Neural cell (in vitro differentiated cells): Measurements from ENCODE around the gene SLC25A21. TPM values are rescaled to one million over a fixed set of nuclear protein-coding genes. Genes with fewer than 3 reads are reported as not detected.

Experiments used
- H2AFZ ChIP-seq: fragments of 200-600, 300-800 bp; sonication (generic), shearing (Covaris generic); 2 replicates; pipeline ENCODE4 v1.6.0; 2014; ENCODE audit warnings: low read depth, mild to moderate bottlenecking, antibody characterized with exemption, low read length, moderate library complexity
- H3F3A ChIP-seq: fragments of 200-600 bp; shearing (Covaris generic); 2 replicates; pipeline ENCODE4 v1.6.1; 2016; ENCODE audit warnings: mild to moderate bottlenecking, moderate library complexity, mixed read lengths, antibody characterized with exemption, low read length; ENCODE audit not compliant: insufficient read depth, poor library complexity, severe bottlenecking
- H3K27ac ChIP-seq: fragments of 200-600, 300-800 bp; sonication (generic), shearing (Covaris generic); 2 replicates; pipeline ENCODE4 v1.5.1; 2014; ENCODE audit warnings: mild to moderate bottlenecking, low read length, moderate library complexity
- H3K27me3 ChIP-seq: fragments of 300-800, 200-600 bp; sonication (generic), shearing (Covaris generic); 2 replicates; pipeline ENCODE4 v1.6.0; 2014; ENCODE audit warnings: mild to moderate bottlenecking, low read depth, low read length, moderate library complexity; ENCODE audit not compliant: insufficient read depth
- H3K36me3 ChIP-seq: fragments of 300-800, 200-600 bp; sonication (generic), shearing (Covaris generic); 2 replicates; pipeline ENCODE4 v1.5.1; 2014; ENCODE audit warnings: mild to moderate bottlenecking, antibody characterized with exemption, low read length, moderate library complexity; ENCODE audit not compliant: insufficient read depth
- H3K4me2 ChIP-seq: fragments of 300-800, 200-600 bp; sonication (generic), shearing (Covaris generic); 2 replicates; pipeline ENCODE4 v1.6.0; 2014; ENCODE audit warnings: mild to moderate bottlenecking, low read length
- H3K4me3 ChIP-seq: fragments of 300-800, 200-600 bp; sonication (generic), shearing (Covaris generic); 2 replicates; pipeline ENCODE4 v1.5.1; 2014; ENCODE audit warnings: mild to moderate bottlenecking, low read length, moderate library complexity
- H3K79me2 ChIP-seq: fragments of 200-600 bp; shearing (Covaris generic); replicated peaks from 2 replicates; pipeline ENCODE4 v1.6.0; 2014; ENCODE audit warnings: mild to moderate bottlenecking, low read length, moderate library complexity; ENCODE audit not compliant: insufficient read depth
- H3K9ac ChIP-seq: fragments of 300-800, 200-600 bp; sonication (generic), shearing (Covaris generic); 2 replicates; pipeline ENCODE4 v1.6.1; 2016; ENCODE audit warnings: mild to moderate bottlenecking, low read length, mixed read lengths
- H3K9me2 ChIP-seq: fragments of 200-600 bp; shearing (Covaris generic); 2 replicates; pipeline ENCODE4 v1.6.1; 2016; ENCODE audit warnings: mild to moderate bottlenecking, low read length, mixed read lengths; ENCODE audit not compliant: insufficient read depth
- H3K9me3 ChIP-seq: fragments of 200-600, 300-800 bp; sonication (generic), shearing (Covaris generic); 2 replicates; pipeline ENCODE4 v1.6.1; 2016; ENCODE audit warnings: mild to moderate bottlenecking, mixed run types, low read length, moderate library complexity, mixed read lengths
- H4K20me1 ChIP-seq: fragments of 200-600 bp; shearing (Covaris generic); 2 replicates; pipeline ENCODE4 v1.6.1; 2016; ENCODE audit warnings: mild to moderate bottlenecking, mixed run types; ENCODE audit not compliant: insufficient read depth
- CTCF ChIP-seq: fragments of 450-650 bp; IDR thresholded peaks from 2 replicates; pipeline ENCODE4 v1.5.1; 2014; ENCODE audit warnings: antibody characterized with exemption, mild to moderate bottlenecking, moderate library complexity; ENCODE audit not compliant: poor library complexity, severe bottlenecking
- EP300 ChIP-seq: fragments of 450-650 bp; conservative IDR thresholded peaks from 2 replicates; pipeline ENCODE4 v1.6.1; 2014; ENCODE audit warnings: antibody characterized with exemption, mild to moderate bottlenecking, moderate library complexity; ENCODE audit not compliant: poor library complexity, severe bottlenecking
- EZH2 ChIP-seq: fragments of 200-600, 300-800 bp; shearing (Covaris generic), sonication (generic); IDR thresholded peaks from 2 replicates; pipeline ENCODE4 v1.6.1; 2014; ENCODE audit warnings: antibody characterized with exemption, low read length, borderline replicate concordance, mild to moderate bottlenecking; ENCODE audit not compliant: insufficient read depth, poor library complexity, severe bottlenecking
- MXI1 ChIP-seq: fragments of 450-650 bp; conservative IDR thresholded peaks from 2 replicates; pipeline ENCODE4 v1.6.1; 2014; ENCODE audit warnings: antibody characterized with exemption, mild to moderate bottlenecking; ENCODE audit not compliant: poor library complexity, severe bottlenecking
- POLR2AphosphoS5 ChIP-seq: IDR thresholded peaks from 2 replicates; pipeline ENCODE4 v1.6.1; 2012
- REST ChIP-seq: IDR thresholded peaks from 2 replicates; pipeline ENCODE4 v1.6.1; 2012; ENCODE audit warnings: borderline replicate concordance
- SMC3 ChIP-seq: fragments of 450-650 bp; conservative IDR thresholded peaks from 2 replicates; pipeline ENCODE4 v1.6.1; 2014; ENCODE audit warnings: antibody characterized with exemption, mild to moderate bottlenecking, moderate library complexity; ENCODE audit not compliant: poor library complexity
- TAF1 ChIP-seq: IDR thresholded peaks from 2 replicates; pipeline ENCODE4 v1.6.1; 2012; ENCODE audit warnings: low read depth
- polyA plus RNA-seq: library from polyadenylated mRNA; depleted of rRNA; stranded (reverse); fragments of >200 nt; gene quantifications from 2 replicates; pipeline ENCODE4 v1.2.3, GENCODE V29; 2014

The SLC25A21 gene
- polyA plus RNA-seq, 1 donor from 2014 or later, result 0.35 TPM

GRCh38 chr14:36967892-36968555 lies 204.4 kb downstream of the SLC25A21 start:
- Histone ChIP-seq H4K20me1 (no peaks in the 10 kb centered on the region), H3K27ac (no peak overlapping the region), H3K9ac (no peak overlapping the region), H3F3A (no peaks in the 10 kb centered on the region), H3K4me2 (no peak overlapping the region), H3K27me3 (no peaks in the 10 kb centered on the region), H3K9me3 (no peaks in the 10 kb centered on the region), H2AFZ (no peak overlapping the region), H3K36me3 (no peaks in the 10 kb centered on the region), H3K9me2 (no peaks in the 10 kb centered on the region), H3K79me2 (no peaks in the 10 kb centered on the region), H3K4me3 (no peak overlapping the region)
- TF ChIP-seq EZH2, result no peak
- no peak for TF ChIP-seq EP300
- no peak for TF ChIP-seq TAF1
- TF ChIP-seq SMC3, result no peak
- no peak for TF ChIP-seq POLR2AphosphoS5
- no peak for TF ChIP-seq CTCF
- no peak for TF ChIP-seq MXI1
- no peak for TF ChIP-seq REST

- Histone ChIP-seq H3K9me3 (no peaks in the 10 kb centered on the region), H4K20me1 (no peaks in the 10 kb centered on the region), H3K36me3 (no peaks in the 10 kb centered on the region), H3K9ac (no peak overlapping the region), H3K79me2 (no peaks in the 10 kb centered on the region), H3K4me2 (no peak overlapping the region), H3K9me2 (no peaks in the 10 kb centered on the region), H3K27ac (no peak overlapping the region), H2AFZ (no peak overlapping the region), H3F3A (no peaks in the 10 kb centered on the region), H3K27me3 (no peaks in the 10 kb centered on the region), H3K4me3 (no peak overlapping the region)
- TF ChIP-seq CTCF (no peak), SMC3 (no peak), POLR2AphosphoS5 (no peak), REST (no peak), TAF1 (no peak), EP300 (no peak)
These were observed 216.4 kb downstream of the SLC25A21 start for GRCh38 chr14:36955967-36956366.
